BJ (cell line): ENCODE data around the gene DIS3L. TPM values are rescaled to one million over a fixed set of nuclear protein-coding genes. Genes with fewer than 3 reads are reported as not detected.
"Not testable (repeated sequence)": the region's sequence is repeated elsewhere in the genome, so short reads cannot be mapped to it uniquely, and the experiment has no call there.

Source experiments
- CTCF ChIA-PET: fragments of 350-600 bp; formaldehyde crosslinking; extraction: SDS; loops from one replicate; lab custom pipeline; 2021; ENCODE audit warnings: antibody characterized with exemption, inconsistent platforms; lab: Yijun Ruan, JAX
- POLR2A ChIA-PET: fragments of 300-600 bp; sonication (Branson Sonifier 250); formaldehyde crosslinking; extraction: SDS; loops from one replicate; lab custom pipeline; 2021; ENCODE audit warnings: antibody characterized with exemption; lab: Charles Lee
- DNase-seq: peaks from one replicate; pipeline ENCODE4 v3.0.0-alpha.2; 2011; ENCODE audit warnings: low read depth
- H3K27me3 ChIP-seq: 2 replicates; pipeline ENCODE4 v1.6.0; 2011; ENCODE audit warnings: low read length; ENCODE audit not compliant: control insufficient read depth, insufficient read depth
- H3K36me3 ChIP-seq: 2 replicates; pipeline ENCODE4 v1.5.1; 2011; ENCODE audit warnings: low read length; ENCODE audit not compliant: control insufficient read depth, insufficient read depth
- H3K4me3 ChIP-seq: 2 replicates; pipeline ENCODE4 v1.5.1; 2011; ENCODE audit warnings: low read depth, mild to moderate bottlenecking, control low read depth, low read length
- polyA plus RNA-seq: library from polyadenylated mRNA; depleted of rRNA; stranded (reverse); fragments of >200 nt; gene quantifications from 2 replicates; pipeline ENCODE4 v1.2.3, GENCODE V29; 2011
- TF ChIP-seq, protein P1 (sequence below): IDR thresholded peaks from 2 replicates; pipeline ENCODE4 v1.5.1; 2011; ENCODE audit warnings: low read depth, mild to moderate bottlenecking, control low read depth, inconsistent platforms, low read length, moderate library complexity; ENCODE audit not compliant: insufficient read depth

Gene DIS3L
- polyA plus RNA-seq, 1 experiment: 9.2 TPM

DNA sequence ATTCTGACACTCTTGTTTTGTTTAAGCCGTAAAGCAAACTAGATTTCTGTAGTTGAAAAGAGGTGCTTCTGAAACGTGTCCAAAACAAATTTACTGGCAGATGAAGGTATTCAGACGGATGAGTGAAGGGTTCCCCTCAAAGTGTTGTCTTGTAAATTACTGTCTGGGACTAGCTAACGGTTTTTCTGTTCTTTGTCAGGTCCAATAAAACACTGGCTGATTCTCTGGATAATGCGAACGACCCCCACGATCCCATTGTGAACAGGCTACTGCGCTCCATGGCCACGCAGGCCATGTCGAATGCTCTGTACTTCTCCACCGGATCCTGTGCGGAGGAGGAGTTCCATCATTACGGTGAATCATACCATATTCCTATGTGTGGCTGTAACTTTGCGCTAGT is 35.4 kb downstream of the DIS3L start:
- ChIA-PET POLR2A (no interaction called here), CTCF (no interaction called here)
- no peaks in the 10 kb centered on the region for H3K27me3 ChIP-seq
- no peak for DNase-seq
- H3K36me3 ChIP-seq: peaks cover 6% of the 10 kb centered on the region
- TF ChIP-seq, protein P1, sequence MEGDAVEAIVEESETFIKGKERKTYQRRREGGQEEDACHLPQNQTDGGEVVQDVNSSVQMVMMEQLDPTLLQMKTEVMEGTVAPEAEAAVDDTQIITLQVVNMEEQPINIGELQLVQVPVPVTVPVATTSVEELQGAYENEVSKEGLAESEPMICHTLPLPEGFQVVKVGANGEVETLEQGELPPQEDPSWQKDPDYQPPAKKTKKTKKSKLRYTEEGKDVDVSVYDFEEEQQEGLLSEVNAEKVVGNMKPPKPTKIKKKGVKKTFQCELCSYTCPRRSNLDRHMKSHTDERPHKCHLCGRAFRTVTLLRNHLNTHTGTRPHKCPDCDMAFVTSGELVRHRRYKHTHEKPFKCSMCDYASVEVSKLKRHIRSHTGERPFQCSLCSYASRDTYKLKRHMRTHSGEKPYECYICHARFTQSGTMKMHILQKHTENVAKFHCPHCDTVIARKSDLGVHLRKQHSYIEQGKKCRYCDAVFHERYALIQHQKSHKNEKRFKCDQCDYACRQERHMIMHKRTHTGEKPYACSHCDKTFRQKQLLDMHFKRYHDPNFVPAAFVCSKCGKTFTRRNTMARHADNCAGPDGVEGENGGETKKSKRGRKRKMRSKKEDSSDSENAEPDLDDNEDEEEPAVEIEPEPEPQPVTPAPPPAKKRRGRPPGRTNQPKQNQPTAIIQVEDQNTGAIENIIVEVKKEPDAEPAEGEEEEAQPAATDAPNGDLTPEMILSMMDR: no peak
- H3K4me3 ChIP-seq: no peak overlapping the region

DNA sequence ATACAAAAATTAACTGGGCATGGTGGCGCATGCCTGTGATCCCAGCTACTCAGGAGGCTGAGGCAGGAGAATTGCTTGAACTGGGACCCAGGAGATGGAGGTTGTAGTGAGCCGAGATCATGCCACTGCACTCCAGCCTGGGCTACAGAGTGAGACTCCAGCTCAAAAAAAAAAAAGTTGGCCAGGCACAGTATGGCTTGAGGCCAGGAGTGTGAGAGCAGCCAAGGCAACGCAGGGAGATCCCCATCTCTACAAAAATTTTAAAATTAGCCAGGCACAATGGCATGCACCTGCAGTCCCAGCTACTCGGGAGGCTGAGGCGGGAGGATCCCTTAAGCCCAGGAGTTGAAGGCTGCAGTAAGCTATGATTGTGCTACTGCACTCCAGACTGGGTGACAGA is 55.2 kb downstream of the DIS3L start:
- POLR2A ChIA-PET, H3K4me3 ChIP-seq, CTCF ChIA-PET, H3K36me3 ChIP-seq, DNase-seq, H3K27me3 ChIP-seq: not testable (repeated sequence)

GRCh38 chr15:66356077-66356358 is 62.6 kb downstream of the DIS3L start:
- no peak for DNase-seq
- H3K36me3 ChIP-seq: no peaks in the 10 kb centered on the region

GRCh38 chr15:66356359-66357236 is 63.2 kb downstream of the DIS3L start, which contains the start of gene TIPIN:
Gene TIPIN (minus strand): TSS chr15:66356685. CDS start chr15:66352947, 3,738 bp downstream.
- DNase-seq: peak; percentile 71
- H3K4me3 ChIP-seq: peak within 1 kb of the TSS; percentile 74
- TF ChIP-seq, protein P1: no peak
- ChIA-PET CTCF (interaction anchor here (0.6 to 1.5 kb wide), 3 partner anchors 30 to 141 kb away, joined by 3 to 4 read pairs (median 3); partner anchors contain the start of genes MAP2K1 and SNAPC5), POLR2A (interaction anchor here (0.5 to 0.7 kb wide), 4 partner anchors 30 to 895 kb away, joined by 3 to 7 read pairs (median 4); partner anchors contain the start of gene MAP2K1)
- H3K27me3 ChIP-seq: no peaks in the 10 kb centered on the region
- no peaks in the 10 kb centered on the region for H3K36me3 ChIP-seq

More at GRCh38 chr15:66356077-66356358, 62.6 kb downstream of the DIS3L start:
- TF ChIP-seq, protein P1: no peak
- POLR2A ChIA-PET: interaction anchor here (0.5 to 0.7 kb wide), 4 partner anchors 31 to 894 kb away, joined by 3 to 7 read pairs (median 4); partner anchors contain the start of gene MAP2K1
- CTCF ChIA-PET: interaction anchor here (1.5 kb wide), 1 partner anchor 31 kb away, joined by 3 read pairs; the partner anchor contains the start of gene MAP2K1
- Histone ChIP-seq H3K27me3 (no peaks in the 10 kb centered on the region), H3K4me3 (peak overlapping the region; percentile 74)

GRCh38 chr15:66359740-66360139 is 66.4 kb downstream of the DIS3L start:
- Histone ChIP-seq H3K4me3 (no peak overlapping the region), H3K27me3 (no peaks in the 10 kb centered on the region), H3K36me3 (no peaks in the 10 kb centered on the region)
- ChIA-PET CTCF (no interaction called here), POLR2A (no interaction called here)
- DNase-seq: no peak
- TF ChIP-seq, protein P1: no peak

DNA sequence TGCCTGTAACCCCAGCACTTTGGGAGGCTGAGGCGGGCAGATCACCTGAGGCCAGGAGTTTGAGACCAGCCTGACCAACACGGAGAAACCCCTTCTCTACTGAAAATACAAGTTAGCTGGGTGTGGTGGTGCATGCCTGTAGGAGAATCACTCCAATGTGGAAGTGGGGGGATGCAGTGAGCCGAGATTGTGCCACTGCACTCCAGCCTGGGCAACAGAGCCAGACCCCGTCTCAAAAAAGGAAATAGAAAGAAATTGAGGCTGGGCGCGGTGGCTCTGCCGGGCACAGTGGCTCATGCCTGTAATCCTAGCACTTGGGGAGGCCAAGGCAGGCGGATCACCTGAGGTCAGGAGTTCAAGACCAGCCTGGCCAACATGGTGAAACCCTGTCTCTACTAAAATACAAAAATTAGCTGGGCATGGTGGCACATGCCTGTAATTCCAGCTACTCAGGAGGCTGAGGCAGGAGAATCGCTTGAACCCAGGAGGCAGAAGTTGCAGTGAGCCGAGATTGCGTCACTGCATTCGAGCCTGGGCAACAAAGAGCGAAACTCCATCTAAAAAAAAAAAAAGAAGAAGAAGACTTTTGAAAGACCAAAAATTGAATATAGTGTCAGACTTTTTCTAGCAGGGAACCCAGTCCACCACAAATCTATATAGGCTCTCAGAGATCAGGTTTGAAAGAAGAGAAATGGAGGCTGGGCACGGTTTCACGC is 68.5 kb downstream of the DIS3L start:
- DNase-seq, H3K4me3 ChIP-seq, CTCF ChIA-PET, H3K27me3 ChIP-seq, POLR2A ChIA-PET, H3K36me3 ChIP-seq: not testable (repeated sequence)
